Prostate gland (tissue), 2 donors: ENCODE data around the gene HACL1.

Source experiments
- POLR2A ChIP-seq: fragments of 450-650 bp; IDR thresholded peaks from one replicate; pipeline ENCODE4 v1.6.1; 2016; ENCODE audit warnings: antibody characterized with exemption, mild to moderate bottlenecking
- TF ChIP-seq, protein P1 (sequence below), 4 experiments: fragments of 200-600 bp in 2 of 4; fragments of 450-650 bp in 2 of 4; sonication (generic) in 2 of 4; IDR thresholded peaks; 1 replicate in 3 of 4; 2 replicates in 1 of 4; pipeline ENCODE4 v1.5.1; 2016 to 2019; ENCODE audit warnings: antibody characterized with exemption in 4 of 4, mild to moderate bottlenecking in 2 of 4, moderate library complexity in 2 of 4

DNA sequence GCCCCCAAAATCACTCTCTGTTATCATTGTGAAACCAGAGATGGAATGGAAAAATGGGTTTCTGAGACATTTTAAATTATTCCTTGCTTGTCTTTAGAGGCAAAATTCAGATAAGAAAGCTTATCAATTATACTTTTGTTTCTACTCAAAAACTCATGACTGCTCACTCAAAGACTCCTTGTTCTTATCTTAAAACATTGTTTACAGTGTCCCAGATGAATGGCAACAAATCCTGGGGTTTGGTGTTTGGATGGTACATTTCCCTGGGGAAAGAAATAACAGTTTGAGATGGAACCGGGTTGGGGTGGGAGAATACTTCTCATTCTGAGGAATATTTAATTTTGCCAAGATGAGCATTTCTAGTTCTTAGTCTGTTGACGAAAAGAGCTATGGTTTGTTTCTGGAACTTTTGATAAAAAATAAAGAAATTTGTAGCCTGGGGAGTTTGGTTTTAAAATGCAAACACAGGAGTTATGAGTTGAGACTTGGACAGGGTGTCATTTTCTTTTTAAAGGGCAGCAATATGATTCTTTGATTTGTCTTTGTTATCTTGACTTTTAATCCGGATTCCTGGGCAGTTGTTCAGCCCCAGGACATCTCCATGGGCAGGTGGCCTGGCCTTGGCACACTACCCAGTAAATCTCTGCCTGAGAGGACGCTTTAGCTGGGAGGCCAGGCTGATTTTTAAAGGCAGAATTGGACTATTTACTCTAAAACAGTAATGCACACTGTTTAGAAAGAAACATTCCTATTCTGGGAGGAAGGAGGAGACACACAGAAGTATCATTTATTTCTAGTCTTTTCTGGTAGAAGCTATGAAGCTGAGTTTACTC lies 32.6 kb upstream of the HACL1 start:
- TF ChIP-seq, protein P1, sequence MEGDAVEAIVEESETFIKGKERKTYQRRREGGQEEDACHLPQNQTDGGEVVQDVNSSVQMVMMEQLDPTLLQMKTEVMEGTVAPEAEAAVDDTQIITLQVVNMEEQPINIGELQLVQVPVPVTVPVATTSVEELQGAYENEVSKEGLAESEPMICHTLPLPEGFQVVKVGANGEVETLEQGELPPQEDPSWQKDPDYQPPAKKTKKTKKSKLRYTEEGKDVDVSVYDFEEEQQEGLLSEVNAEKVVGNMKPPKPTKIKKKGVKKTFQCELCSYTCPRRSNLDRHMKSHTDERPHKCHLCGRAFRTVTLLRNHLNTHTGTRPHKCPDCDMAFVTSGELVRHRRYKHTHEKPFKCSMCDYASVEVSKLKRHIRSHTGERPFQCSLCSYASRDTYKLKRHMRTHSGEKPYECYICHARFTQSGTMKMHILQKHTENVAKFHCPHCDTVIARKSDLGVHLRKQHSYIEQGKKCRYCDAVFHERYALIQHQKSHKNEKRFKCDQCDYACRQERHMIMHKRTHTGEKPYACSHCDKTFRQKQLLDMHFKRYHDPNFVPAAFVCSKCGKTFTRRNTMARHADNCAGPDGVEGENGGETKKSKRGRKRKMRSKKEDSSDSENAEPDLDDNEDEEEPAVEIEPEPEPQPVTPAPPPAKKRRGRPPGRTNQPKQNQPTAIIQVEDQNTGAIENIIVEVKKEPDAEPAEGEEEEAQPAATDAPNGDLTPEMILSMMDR (IDR thresholded peaks at IDR 0.05), result no peak
- TF ChIP-seq POLR2A, result no peak
